Panc1 (cell line): ENCODE data around the gene ENTREP3. TPM values are rescaled to one million over a fixed set of nuclear protein-coding genes. Genes with fewer than 3 reads are reported as not detected.

Experiments
- ATAC-seq: fragments of 200-7000 bp; cut with Tn5 transposase; 2 replicates; pipeline ENCODE4 v1.9.1; 2020; ENCODE audit warnings: mild to moderate bottlenecking, moderate library complexity
- BruUV-seq: library from RNA; stranded (reverse); fragments of 400-500 nt; replicated peaks from 2 replicates; lab custom pipeline; 2021; lab: Mats Ljungman, UMichigan
- CTCF ChIA-PET: fragments of 300-600 bp; sonication (Branson Sonifier 250); formaldehyde crosslinking; loops from one replicate; lab custom pipeline; 2022; ENCODE audit warnings: antibody characterized with exemption; lab: Charles Lee
- POLR2A ChIA-PET: fragments of 300-600 bp; sonication (Branson Sonifier 250); formaldehyde crosslinking; loops from one replicate; lab custom pipeline; 2022; ENCODE audit warnings: antibody characterized with exemption; lab: Charles Lee
- DNase-seq: peaks from one replicate; pipeline ENCODE4 v3.0.0-alpha.2; 2010; ENCODE audit warnings: low read depth, low spot score
- H3K27ac ChIP-seq: 2 replicates; pipeline ENCODE4 v1.5.1; 2011; ENCODE audit warnings: mild to moderate bottlenecking, low read length, inconsistent platforms
- H3K27me3 ChIP-seq: fragments of 200-500 bp; sonication (Bioruptor generic); 2 replicates; pipeline ENCODE4 v1.6.0; 2014; ENCODE audit warnings: low read length, inconsistent platforms; ENCODE audit not compliant: control insufficient read depth, insufficient read depth
- H3K36me3 ChIP-seq: fragments of 200-500 bp; sonication (Bioruptor generic); 2 replicates; pipeline ENCODE4 v1.5.1; 2014; ENCODE audit warnings: inconsistent platforms, mild to moderate bottlenecking, low read length, moderate library complexity; ENCODE audit not compliant: control insufficient read depth, insufficient read depth
- H3K4me1 ChIP-seq: 2 replicates; pipeline ENCODE4 v1.5.1; 2011; ENCODE audit warnings: inconsistent platforms, mild to moderate bottlenecking, low read length, moderate library complexity; ENCODE audit not compliant: control insufficient read depth, insufficient read depth
- H3K4me3 ChIP-seq, 2 experiments: 2 replicates each; pipeline ENCODE4 v1.5.1; 2011 to 2012; ENCODE audit warnings: low read depth in 2 of 2, low read length in 2 of 2, mild to moderate bottlenecking in 2 of 2, inconsistent platforms in 1 of 2, moderate library complexity in 1 of 2
- H3K9me3 ChIP-seq: fragments of 200-500 bp; sonication (Bioruptor generic); 2 replicates; pipeline ENCODE4 v1.5.1; 2014; ENCODE audit warnings: low read depth, mild to moderate bottlenecking, inconsistent platforms, low read length, moderate library complexity; ENCODE audit not compliant: control insufficient read depth, insufficient read depth
- CTCF ChIP-seq: fragments of 450-650 bp; IDR thresholded peaks from 2 replicates; pipeline ENCODE4 v1.5.1; 2017; ENCODE audit warnings: mild to moderate bottlenecking
- POLR2AphosphoS5 ChIP-seq: IDR thresholded peaks from 2 replicates; pipeline ENCODE4 v1.6.1; 2012; ENCODE audit warnings: mild to moderate bottlenecking, low read depth, low read length, moderate library complexity
- REST ChIP-seq, 2 experiments: IDR thresholded peaks; 2 replicates each; pipeline ENCODE4 v1.6.1; 2011 to 2012; ENCODE audit warnings: low read depth in 2 of 2, control low read depth in 1 of 2, low read length in 1 of 2, mild to moderate bottlenecking in 1 of 2, moderate library complexity in 1 of 2; ENCODE audit not compliant: insufficient read depth in 1 of 2
- SIN3A ChIP-seq: IDR thresholded peaks from 2 replicates; pipeline ENCODE4 v1.6.1; 2012; ENCODE audit warnings: low read depth, mild to moderate bottlenecking, low read length, moderate library complexity, borderline replicate concordance; ENCODE audit not compliant: insufficient read depth
- TCF7L2 ChIP-seq: IDR thresholded peaks from 2 replicates; pipeline ENCODE4 v1.6.1; 2011; ENCODE audit warnings: mild to moderate bottlenecking, low read depth, low read length, inconsistent platforms
- in situ Hi-C: cut with HindIII; loops from 2 replicates; pipeline ENCODE4 v1.10.0; 2016; ENCODE audit warnings: low sequenced_read_pairs, low pct_unique_long_range_greater_than_20kb
- intact Hi-C: fragments of 100-400 bp; cut with micrococcal nuclease; formaldehyde crosslinking; loops from one replicate; pipeline ENCODE4 v1.10.0; 2022; ENCODE audit not compliant: unreplicated experiment
- total RNA-seq: library from RNA; stranded (reverse); gene quantifications from one replicate; pipeline ENCODE4 v1.2.1, GENCODE V29; 2021; ENCODE audit not compliant: unreplicated experiment

Gene ENTREP3
- total RNA-seq, 1 experiment from 2014 or later, result 94.7 TPM

- DNase-seq (no peak), ATAC-seq (no peak)
- Histone ChIP-seq H3K36me3 (peaks cover 6% of the 10 kb centered on the region; the same call in 1 of the 2 replicates), H3K4me3 (no peak overlapping the region), H3K9me3 (no peaks in the 10 kb centered on the region), H3K4me1 (peaks cover 19% of the 10 kb centered on the region), H3K27me3 (no peaks in the 10 kb centered on the region), H3K27ac (peak overlapping the region; percentile 90; the same call in 1 of the 2 replicates)
- no TSS peak for BruUV-seq
- intact Hi-C loops, result no loop called here
- no peak for TF ChIP-seq POLR2AphosphoS5
- TF ChIP-seq SIN3A, result no peak
- no peak for TF ChIP-seq CTCF
- no peak for TF ChIP-seq TCF7L2
- ChIA-PET CTCF (no interaction called here), POLR2A (no interaction called here)
- in situ Hi-C loops, result no loop called here
These were observed 44.8 kb downstream of the ENTREP3 start for GRCh38 chr1:155210314-155211104.

GRCh38 chr1:155209312-155209721 lies 46.0 kb downstream of the ENTREP3 start:
- no peak for ATAC-seq
- CTCF ChIA-PET, result interaction anchor here (1.8 kb wide), 1 partner anchor 16 kb away, joined by 4 read pairs; no protein-coding TSS in a partner anchor
- intact Hi-C loops, result no loop called here

More at GRCh38 chr1:155209312-155209721, 46.0 kb downstream of the ENTREP3 start:
- Histone ChIP-seq H3K36me3 (peaks cover 6% of the 10 kb centered on the region; the same call in 1 of the 2 replicates), H3K27ac (peak overlapping the region; percentile 90), H3K27me3 (no peaks in the 10 kb centered on the region), H3K4me3 (peak overlapping the region; percentile 94 to 99), H3K4me1 (peaks cover 19% of the 10 kb centered on the region), H3K9me3 (no peaks in the 10 kb centered on the region)
- no peak for DNase-seq
- in situ Hi-C loops, result no loop called here
- TF ChIP-seq REST (IDR thresholded peaks at IDR 0.05; ENCODE audit: insufficient read depth in 1 of 2, low read depth in 2 of 2, low read length in 1 of 2) (no peak), TCF7L2 (no peak), CTCF (no peak), SIN3A (no peak), POLR2AphosphoS5 (no peak)
- TSS peak; percentile 88 for BruUV-seq
- POLR2A ChIA-PET, result interaction anchor here (0.6 to 1.2 kb wide), 3 partner anchors 14 to 115 kb away, joined by 3 to 12 read pairs (median 5); no protein-coding TSS in a partner anchor
